Thyroid gland (tissue), 4 donors: ENCODE data around the gene NF2. TPM values are rescaled to one million over a fixed set of nuclear protein-coding genes. Genes with fewer than 3 reads are reported as not detected.

Experiments
- DNase-seq, 2 donors: peaks; one replicate each; pipeline ENCODE4 v3.0.0-alpha.2; 2019
- H3K27ac ChIP-seq, 3 donors: fragments of 200-600 bp; sonication (generic); 1 replicate in 2 of 3; 2 replicates in 1 of 3; pipeline ENCODE4 v1.5.1; 2016 to 2019; ENCODE audit warnings: mild to moderate bottlenecking in 1 of 3, moderate library complexity in 1 of 3
- H3K27me3 ChIP-seq: fragments of 200-600 bp; sonication (generic); one replicate; pipeline ENCODE4 v1.5.1; 2019
- H3K36me3 ChIP-seq, 2 donors: fragments of 200-600 bp; sonication (generic); one replicate each; pipeline ENCODE4 v1.5.1; 2016 to 2019
- H3K4me1 ChIP-seq, 2 donors: fragments of 200-600 bp; sonication (generic); one replicate each; pipeline ENCODE4 v1.5.1; 2017 to 2019
- H3K4me3 ChIP-seq, 3 donors: fragments of 200-600 bp; sonication (generic); replicated peaks in 1 of 3; 1 replicate in 2 of 3; 2 replicates in 1 of 3; pipeline ENCODE4 v1.5.1; 2016; ENCODE audit warnings: mild to moderate bottlenecking in 1 of 3
- H3K9me3 ChIP-seq: fragments of 200-600 bp; sonication (generic); one replicate; pipeline ENCODE4 v1.5.1; 2017
- CTCF ChIP-seq, 6 experiments: fragments of 200-600 bp in 3 of 6; fragments of 450-650 bp in 3 of 6; sonication (generic) in 3 of 6; IDR thresholded peaks; one replicate each; pipeline ENCODE4 v1.5.1; 2016 to 2019; ENCODE audit warnings: antibody characterized with exemption in 6 of 6, mild to moderate bottlenecking in 2 of 6, inconsistent platforms in 1 of 6, moderate library complexity in 1 of 6
- POLR2A ChIP-seq, 2 donors: fragments of 450-650 bp; IDR thresholded peaks; one replicate each; pipeline ENCODE4 v1.6.1; 2017; ENCODE audit warnings: antibody characterized with exemption in 2 of 2, mild to moderate bottlenecking in 2 of 2, moderate library complexity in 1 of 2
- WGBS, 2 donors: methylation state at CpG; one replicate each; pipeline ENCODE4 v1.1.5; 2017; 5-methylcytosine and 5-hydroxymethylcytosine counted together
- intact Hi-C: fragments of 100-400 bp; cut with DNase I; formaldehyde crosslinking; loops from one replicate; pipeline ENCODE4 v1.15.1; 2023
- total RNA-seq, 4 donors: library from RNA; depleted of rRNA; stranded (reverse); fragments of >200 nt; gene quantifications; one replicate each; pipeline ENCODE4 v1.2.3, GENCODE V29; 2016

The NF2 gene
- total RNA-seq, 4 donors from 2014 or later = 37.5 to 65.5 (median 51.6) TPM

- Histone ChIP-seq H3K9me3 (no peaks in the 10 kb centered on the region), H3K36me3 (no peaks in the 10 kb centered on the region), H3K4me3 (no peak overlapping the region), H3K27ac (no peak overlapping the region), H3K4me1 (peaks cover 7 to 29% of the 10 kb centered on the region in 2 donors), H3K27me3 (no peaks in the 10 kb centered on the region)
- TF ChIP-seq POLR2A (IDR thresholded peaks at IDR 0.05) (no peak), CTCF (IDR thresholded peaks at IDR 0.05) (no peak)
- intact Hi-C loops = no loop called here
- 84 to 94% methylated on average over 3 of the region's 3 CpGs for WGBS, 2 donors
- no peak for DNase-seq
These were observed 23.7 kb downstream of the NF2 start for GRCh38 chr22:29627196-29627535.

GRCh38 chr22:29628996-29629902 is 25.8 kb downstream of the NF2 start:
- DNase-seq = no peak
- TF ChIP-seq CTCF (IDR thresholded peaks at IDR 0.05) (no peak), POLR2A (IDR thresholded peaks at IDR 0.05) (no peak)
- Histone ChIP-seq H3K4me1 (peaks cover 5 to 15% of the 10 kb centered on the region in 2 donors), H3K27me3 (no peaks in the 10 kb centered on the region), H3K36me3 (no peaks in the 10 kb centered on the region), H3K4me3 (no peak overlapping the region), H3K9me3 (no peaks in the 10 kb centered on the region), H3K27ac (no peak overlapping the region)
- intact Hi-C loops = no loop called here
- WGBS, 2 donors = 92 to 93% methylated on average over 10 of the region's 10 CpGs

GRCh38 chr22:29629903-29630516 is 26.6 kb downstream of the NF2 start:
- intact Hi-C loops = loop anchor here (5.0 to 10.0 kb wide), 3 partner anchors 65 to 457 kb away; no protein-coding TSS in a partner anchor
- Histone ChIP-seq H3K36me3 (no peaks in the 10 kb centered on the region), H3K4me1 (peaks cover 5 to 14% of the 10 kb centered on the region in 2 donors), H3K27ac (no peak overlapping the region), H3K4me3 (no peak overlapping the region), H3K27me3 (no peaks in the 10 kb centered on the region), H3K9me3 (no peaks in the 10 kb centered on the region)
- no peak for DNase-seq
- no peak for TF ChIP-seq POLR2A (IDR thresholded peaks at IDR 0.05)
- TF ChIP-seq CTCF (IDR thresholded peaks at IDR 0.05) = no peak
- WGBS, 2 donors = 74 to 83% methylated on average over 2 of the region's 2 CpGs

- Histone ChIP-seq H3K36me3 (no peaks in the 10 kb centered on the region), H3K27me3 (no peaks in the 10 kb centered on the region), H3K4me1 (peaks cover 5 to 15% of the 10 kb centered on the region in 2 donors), H3K27ac (no peak overlapping the region), H3K9me3 (no peaks in the 10 kb centered on the region), H3K4me3 (no peak overlapping the region)
- WGBS, 2 donors = 88 to 92% methylated on average over 6 of the region's 6 CpGs
- TF ChIP-seq CTCF (IDR thresholded peaks at IDR 0.05) (no peak), POLR2A (IDR thresholded peaks at IDR 0.05) (no peak)
- DNase-seq = no peak
- intact Hi-C loops = loop anchor here (5.0 to 10.0 kb wide), 3 partner anchors 64 to 456 kb away; no protein-coding TSS in a partner anchor
These were observed 27.6 kb downstream of the NF2 start for GRCh38 chr22:29630987-29631386.

GRCh38 chr22:29631725-29632124 is 28.3 kb downstream of the NF2 start:
- intact Hi-C loops = loop anchor here (5.0 to 10.0 kb wide), 3 partner anchors 63 to 456 kb away; no protein-coding TSS in a partner anchor
- Histone ChIP-seq H3K27ac (no peak overlapping the region), H3K27me3 (no peaks in the 10 kb centered on the region), H3K4me1 (peaks cover 10 to 23% of the 10 kb centered on the region in 2 donors), H3K36me3 (no peaks in the 10 kb centered on the region), H3K9me3 (no peaks in the 10 kb centered on the region), H3K4me3 (no peak overlapping the region)
- no peak for TF ChIP-seq CTCF (IDR thresholded peaks at IDR 0.05)
- TF ChIP-seq POLR2A (IDR thresholded peaks at IDR 0.05) = no peak
- WGBS, 2 donors = 81 to 90% methylated on average over 1 of the region's 1 CpG
- no peak for DNase-seq
